ENCODE data around the gene MARVELD1.

DNA sequence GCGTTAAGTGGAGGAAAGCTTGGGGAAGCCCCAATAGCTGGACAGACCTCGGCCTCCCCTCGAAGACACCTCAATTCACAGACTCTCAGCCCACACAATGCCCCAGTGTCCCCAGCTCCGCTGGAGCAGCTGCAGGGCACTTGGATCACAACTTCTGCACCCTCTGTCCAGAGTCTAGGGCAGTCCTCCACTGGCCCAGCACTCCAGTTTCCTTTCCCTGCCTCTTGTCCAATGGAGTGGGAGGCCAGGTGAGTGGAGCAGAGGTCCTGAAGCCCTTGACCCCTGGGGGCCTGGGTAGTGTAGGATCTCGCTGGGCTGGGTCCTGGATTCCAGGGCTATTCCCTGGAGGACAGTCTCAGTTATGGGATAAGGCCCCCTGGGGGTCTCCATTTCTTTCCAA is 46.4 kb downstream of the MARVELD1 start:
- TF ChIP-seq CHD2 (IDR thresholded peaks at IDR 0.05; ENCODE audit: low read length, partially characterized antibody), result no peak
- no peak for TF ChIP-seq POLR2A (IDR thresholded peaks at IDR 0.05; ENCODE audit: low read length)
- no peak for TF ChIP-seq RAD21 (conservative IDR thresholded peaks at IDR 0.05 in 1 of 2, IDR thresholded peaks at IDR 0.05 in 1 of 2)
